Adrenal gland (tissue), 5 donors: ENCODE measurements around the gene ARG1.

Experiments
- POLR2A ChIP-seq, 2 donors: fragments of 450-650 bp; IDR thresholded peaks; one replicate each; pipeline ENCODE4 v1.6.1; 2017; ENCODE audit warnings: antibody characterized with exemption in 2 of 2, mild to moderate bottlenecking in 2 of 2, moderate library complexity in 1 of 2
- TF ChIP-seq, protein P1 (sequence below), 6 experiments: fragments of 450-650 bp in 4 of 6; fragments of 200-600 bp in 2 of 6; sonication (generic) in 1 of 6; IDR thresholded peaks; 1 replicate in 5 of 6; 2 replicates in 1 of 6; pipeline versions ENCODE4 v1.5.1 to v1.8.0; 2016 to 2021; ENCODE audit warnings: antibody characterized with exemption in 6 of 6, mild to moderate bottlenecking in 2 of 6, moderate library complexity in 1 of 6
- donor health status: DM: no; HTN: no; CAD: no.

- TF ChIP-seq, protein P1, sequence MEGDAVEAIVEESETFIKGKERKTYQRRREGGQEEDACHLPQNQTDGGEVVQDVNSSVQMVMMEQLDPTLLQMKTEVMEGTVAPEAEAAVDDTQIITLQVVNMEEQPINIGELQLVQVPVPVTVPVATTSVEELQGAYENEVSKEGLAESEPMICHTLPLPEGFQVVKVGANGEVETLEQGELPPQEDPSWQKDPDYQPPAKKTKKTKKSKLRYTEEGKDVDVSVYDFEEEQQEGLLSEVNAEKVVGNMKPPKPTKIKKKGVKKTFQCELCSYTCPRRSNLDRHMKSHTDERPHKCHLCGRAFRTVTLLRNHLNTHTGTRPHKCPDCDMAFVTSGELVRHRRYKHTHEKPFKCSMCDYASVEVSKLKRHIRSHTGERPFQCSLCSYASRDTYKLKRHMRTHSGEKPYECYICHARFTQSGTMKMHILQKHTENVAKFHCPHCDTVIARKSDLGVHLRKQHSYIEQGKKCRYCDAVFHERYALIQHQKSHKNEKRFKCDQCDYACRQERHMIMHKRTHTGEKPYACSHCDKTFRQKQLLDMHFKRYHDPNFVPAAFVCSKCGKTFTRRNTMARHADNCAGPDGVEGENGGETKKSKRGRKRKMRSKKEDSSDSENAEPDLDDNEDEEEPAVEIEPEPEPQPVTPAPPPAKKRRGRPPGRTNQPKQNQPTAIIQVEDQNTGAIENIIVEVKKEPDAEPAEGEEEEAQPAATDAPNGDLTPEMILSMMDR (IDR thresholded peaks at IDR 0.05) = no peak
- TF ChIP-seq POLR2A (IDR thresholded peaks at IDR 0.05) = no peak
Measured at GRCh38 chr6:131575834-131576478, 2.9 kb downstream of the ARG1 start.
